ENCODE measurements around the gene SPTBN4.
"Not testable (repeated sequence)": the region's sequence is repeated elsewhere in the genome, so short reads cannot be mapped to it uniquely, and the experiment has no call there.

The SPTBN4 gene

GRCh38 chr19:40590464-40591265 lies 123.9 kb downstream of the SPTBN4 start:
- DNase-seq = no peak

GRCh38 chr19:40591724-40592123 lies 124.9 kb downstream of the SPTBN4 start:
- DNase-seq = not testable (repeated sequence)

DNA sequence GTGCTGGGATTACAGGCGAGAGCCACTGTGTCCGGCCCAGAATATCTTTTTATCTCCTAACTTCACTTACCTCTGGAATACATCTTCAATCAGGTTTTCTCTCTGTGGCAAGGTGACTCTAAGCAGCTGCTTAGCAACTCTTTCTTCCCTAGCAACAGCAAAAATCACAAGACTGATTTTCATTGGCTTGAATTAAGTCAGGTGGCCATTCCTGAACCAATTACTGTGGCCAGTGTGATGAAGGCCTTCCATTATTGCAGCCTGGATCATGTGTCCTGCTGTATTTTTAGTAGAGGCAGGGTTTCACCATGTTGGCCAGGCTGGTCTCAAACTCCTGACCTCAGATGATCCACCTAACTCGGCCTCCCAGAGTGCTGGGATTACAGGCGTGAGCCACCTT lies 125.4 kb downstream of the SPTBN4 start:
- peak; percentile 65 for DNase-seq

GRCh38 chr19:40594255-40594654 lies 127.5 kb downstream of the SPTBN4 start:
- DNase-seq = peak; percentile 14

DNA sequence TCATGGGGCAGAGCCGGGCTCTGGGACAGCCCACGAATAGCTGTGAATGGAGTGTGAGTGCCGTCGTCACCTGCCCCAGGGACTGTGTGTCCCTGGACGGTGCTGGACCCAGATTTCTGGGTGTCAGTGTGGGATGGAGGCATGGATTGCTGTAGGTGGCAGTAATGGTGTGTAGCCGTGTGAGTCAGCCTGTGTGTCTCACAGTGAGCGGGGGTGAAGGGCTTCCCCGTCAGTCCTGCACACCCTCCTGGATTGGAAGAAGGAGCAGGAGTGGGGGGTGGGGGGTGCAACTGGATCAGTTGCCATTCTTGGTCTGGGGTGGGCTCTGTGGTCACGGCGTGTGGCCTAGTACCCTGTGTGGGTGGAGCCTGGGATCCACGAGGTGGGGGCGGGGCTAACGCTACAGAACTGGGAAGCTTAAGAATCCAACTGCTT lies 127.9 kb downstream of the SPTBN4 start:
- DNase-seq = no peak

DNA sequence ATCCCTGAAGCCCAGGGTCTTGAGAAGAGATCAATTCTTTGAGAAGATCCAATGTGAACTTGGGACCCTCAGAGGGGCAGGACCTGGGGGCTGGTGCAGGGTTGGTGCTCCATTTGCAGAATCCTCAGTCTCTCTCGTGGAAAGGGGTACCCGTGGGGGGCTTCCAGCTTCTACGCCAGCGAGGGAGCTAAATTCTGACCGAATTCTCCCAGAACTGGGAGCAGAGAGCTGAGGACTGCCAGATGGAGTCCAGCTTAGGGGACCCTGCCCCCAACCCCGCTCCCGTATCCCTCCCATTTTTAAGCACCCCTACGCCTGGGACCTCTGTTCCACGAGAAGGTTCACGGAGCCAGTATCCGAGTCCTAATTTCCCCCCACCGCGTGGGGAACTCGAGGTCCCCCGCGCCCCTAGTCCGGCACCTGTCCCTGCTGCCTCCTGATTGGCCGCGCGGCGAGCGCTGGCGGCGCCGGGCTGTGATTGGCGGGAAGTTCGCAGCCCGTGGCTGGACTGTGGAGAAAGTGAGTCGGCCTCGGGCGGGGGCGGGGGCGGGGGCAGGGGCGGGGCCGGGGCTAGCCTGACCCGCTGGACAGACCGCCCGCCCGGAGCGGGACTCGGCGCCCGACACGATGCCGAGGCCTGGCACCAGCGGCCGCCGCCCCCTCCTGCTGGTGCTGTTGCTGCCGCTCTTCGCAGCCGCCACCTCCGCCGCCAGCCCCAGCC lies 130.0 kb downstream of the SPTBN4 start:
- DNase-seq = peak; percentile 22

DNA sequence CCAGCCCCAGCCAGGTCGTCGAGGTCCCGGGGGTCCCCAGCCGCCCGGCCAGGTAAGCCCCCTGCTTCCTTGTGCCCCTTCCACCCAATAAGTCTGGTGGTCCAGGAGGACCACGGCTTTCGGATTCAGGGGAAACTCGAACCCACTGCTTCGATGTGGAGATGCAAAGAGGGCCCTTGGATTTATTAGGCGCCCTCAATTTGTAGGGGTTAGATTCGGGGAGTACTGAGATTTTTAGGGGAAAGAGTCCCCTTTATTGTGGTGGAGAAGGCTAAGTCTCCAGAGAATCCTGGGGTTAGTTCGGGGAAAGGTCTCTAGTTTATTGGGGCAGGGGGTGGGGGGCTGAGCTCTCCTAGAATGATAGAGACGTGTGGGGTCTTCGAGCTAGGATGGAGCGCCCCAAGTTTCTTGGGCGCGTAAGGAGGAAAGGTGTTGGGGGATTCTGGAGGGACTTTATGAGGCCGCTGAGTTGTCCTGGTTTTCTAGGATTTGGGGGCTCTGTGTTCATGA lies 130.6 kb downstream of the SPTBN4 start:
- DNase-seq = no peak

- peak; percentile 81 for DNase-seq
Measured at GRCh38 chr19:40598121-40598917, 131.5 kb downstream of the SPTBN4 start.

- no peak for DNase-seq
Measured at GRCh38 chr19:40598918-40599307, 132.1 kb downstream of the SPTBN4 start.

DNA sequence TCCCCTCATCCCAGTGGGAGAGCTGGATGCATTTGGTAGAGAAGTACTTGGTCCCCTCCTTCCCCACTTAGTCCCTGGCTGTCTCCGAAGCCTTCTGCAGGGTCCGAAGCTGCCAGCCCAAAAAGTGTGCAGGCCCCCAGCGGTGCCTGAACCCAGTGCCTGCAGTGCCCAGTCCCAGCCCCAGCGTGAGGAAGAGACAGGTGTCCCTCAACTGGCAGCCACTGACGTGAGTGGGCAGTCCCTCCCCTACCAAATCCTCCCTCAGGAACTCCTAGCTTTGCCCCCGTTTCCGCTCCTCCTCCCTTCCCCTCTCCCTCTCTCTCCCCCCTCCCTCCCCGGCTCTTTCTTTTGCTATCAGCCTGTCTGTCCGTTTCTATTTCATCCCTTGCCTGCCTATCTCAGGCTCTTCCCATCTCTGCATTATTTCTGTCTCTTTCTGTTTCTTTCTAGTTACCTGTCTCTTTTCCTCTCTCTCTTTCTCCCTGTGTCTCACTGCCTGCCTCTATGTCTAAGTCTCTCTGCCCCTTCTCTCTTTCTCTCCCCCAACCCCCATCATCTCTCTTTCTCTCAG lies 132.6 kb downstream of the SPTBN4 start:
- no peak for DNase-seq

DNA sequence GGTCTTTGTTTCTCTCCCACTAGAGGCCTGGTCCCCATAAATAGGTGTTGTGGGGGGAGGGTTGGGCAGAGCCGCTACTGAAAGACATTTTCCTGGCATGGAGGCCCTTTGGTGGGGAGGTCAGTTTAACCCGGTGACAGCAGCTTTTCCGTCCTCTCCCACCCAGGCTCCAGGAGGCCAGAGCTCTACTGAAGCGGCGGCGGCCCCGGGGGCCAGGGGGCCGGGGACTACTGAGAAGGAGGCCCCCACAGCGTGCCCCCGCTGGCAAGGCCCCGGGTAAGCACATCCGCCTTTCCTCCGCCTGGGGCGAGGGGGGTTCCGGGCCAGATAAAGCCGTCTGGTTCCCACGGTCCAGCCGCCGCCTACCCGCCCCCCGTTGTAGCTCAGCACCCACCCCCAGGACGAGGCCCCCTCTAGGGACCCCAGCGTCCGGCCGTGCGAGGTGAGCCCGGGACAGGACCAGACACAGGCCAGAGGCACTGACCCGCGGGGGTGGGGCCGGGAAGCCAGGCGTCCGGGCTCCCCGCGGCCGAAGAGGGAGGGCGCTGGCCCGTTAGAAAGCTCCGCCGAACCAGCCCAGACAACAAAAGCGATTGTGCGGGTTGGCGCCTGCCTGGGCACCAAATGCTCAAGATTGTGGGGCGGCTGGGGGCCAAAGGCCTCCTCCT lies 133.2 kb downstream of the SPTBN4 start:
- no peak for DNase-seq

DNA sequence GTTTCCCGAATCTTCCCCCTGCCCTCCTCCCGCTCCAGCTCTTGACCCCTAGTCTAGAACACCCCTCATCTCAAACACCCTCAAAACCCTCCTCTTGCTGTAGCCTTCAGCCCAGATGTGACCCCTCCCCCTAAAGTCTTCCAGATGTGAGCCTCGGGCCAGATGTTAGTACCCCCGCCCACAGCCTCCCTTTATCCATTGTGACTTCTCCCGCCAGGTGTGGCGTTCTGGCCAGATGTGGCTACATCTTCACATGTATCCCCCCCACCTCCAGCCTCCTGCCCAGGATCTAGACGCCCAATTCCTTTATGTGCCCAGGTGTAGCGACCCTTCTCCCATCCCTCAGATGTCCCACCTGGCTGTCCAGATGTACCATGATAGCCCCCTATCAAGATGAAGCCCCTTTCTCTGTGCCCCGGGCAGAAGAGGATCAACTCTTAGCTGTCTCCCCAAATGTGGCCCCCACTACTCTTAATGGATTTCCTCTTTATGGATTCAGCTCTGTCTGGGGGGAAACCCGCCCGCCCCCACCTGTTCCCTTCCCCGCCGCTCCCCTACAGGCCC lies 133.9 kb downstream of the SPTBN4 start:
- DNase-seq = no peak

DNA sequence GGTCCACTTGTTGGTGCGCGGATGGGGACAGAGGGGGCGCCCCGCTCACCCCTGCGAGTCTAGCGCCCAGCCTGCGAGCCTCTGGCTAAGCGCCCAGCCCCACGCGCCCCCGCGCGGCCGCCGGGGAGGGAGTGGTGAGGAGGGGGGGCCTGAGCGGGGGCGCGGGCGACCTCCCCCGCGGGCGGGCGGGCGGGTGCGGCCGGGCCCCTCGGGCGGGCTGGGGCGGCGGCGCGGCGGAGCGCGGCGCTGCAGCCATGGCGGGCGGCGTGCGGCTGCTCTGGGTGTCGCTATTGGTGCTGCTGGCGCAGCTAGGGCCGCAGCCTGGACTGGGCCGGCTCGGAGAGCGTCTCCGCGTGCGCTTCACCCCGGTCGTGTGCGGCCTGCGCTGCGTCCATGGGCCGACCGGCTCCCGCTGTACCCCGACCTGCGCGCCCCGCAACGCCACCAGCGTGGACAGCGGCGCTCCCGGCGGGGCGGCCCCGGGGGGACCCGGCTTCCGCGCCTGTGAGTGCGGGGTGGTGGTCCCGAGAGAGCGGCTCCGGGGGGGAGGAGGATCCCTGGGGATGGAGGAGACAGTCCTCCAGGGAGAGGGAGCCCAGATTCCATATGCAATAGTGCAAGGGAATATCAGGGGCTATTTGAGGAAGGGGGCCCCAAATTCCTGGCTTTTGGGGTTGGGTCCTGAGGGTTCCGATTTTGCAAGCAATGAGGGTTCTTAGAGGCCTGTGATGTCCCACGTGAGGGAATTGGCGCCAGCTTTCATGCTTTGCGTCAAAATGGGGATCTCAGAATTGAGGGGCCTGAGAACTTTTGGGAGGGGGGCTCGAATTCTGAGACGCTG lies 134.6 kb downstream of the SPTBN4 start, which contains the start of gene LTBP4:
Gene LTBP4, plus strand, starts transcription at position 236 of the 841 bp plus-strand sequence. Its CDS starts 19 bp downstream, at position 255.
- DNase-seq = no peak

GRCh38 chr19:40603071-40603388 lies 136.2 kb downstream of the SPTBN4 start:
- DNase-seq = no peak

DNA sequence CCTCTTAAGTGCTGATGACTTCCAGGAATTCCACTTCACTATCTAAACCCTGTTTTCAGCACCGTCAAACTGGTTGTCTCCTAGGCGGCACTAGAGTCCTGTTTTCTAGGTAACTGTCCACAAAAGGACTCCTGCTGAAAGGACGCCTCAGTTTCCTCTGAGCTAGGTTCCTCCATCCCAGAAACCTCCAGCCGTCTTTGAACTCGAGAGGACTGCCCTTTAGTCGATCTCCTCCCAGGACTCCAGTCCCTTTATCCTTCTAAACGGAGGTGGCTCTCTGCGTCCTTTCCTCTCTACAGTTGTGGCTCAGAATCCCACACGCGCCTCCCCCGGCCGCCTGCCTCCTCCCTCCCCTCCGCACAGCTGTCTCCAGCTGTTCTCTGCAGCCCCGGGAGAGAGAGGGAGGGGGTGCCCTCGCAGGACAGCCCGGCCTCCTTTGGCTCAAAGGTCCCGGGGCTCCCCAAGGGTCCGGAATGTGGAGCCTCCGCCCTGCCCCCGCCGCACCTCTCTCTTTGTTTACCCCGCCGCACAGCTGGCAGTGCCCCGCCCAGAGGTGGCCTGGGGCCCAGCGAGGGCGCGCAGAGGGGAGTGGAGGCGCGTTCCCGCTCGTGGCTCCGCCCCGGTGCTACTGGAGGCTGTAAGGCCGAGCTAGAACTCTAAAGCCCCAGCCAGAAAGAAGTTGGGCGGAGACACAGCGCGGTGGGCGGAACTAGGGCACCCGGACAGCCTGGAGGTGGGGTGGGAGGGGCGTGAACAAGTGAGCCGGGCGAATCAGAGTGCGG lies 136.8 kb downstream of the SPTBN4 start:
- no peak for DNase-seq

DNA sequence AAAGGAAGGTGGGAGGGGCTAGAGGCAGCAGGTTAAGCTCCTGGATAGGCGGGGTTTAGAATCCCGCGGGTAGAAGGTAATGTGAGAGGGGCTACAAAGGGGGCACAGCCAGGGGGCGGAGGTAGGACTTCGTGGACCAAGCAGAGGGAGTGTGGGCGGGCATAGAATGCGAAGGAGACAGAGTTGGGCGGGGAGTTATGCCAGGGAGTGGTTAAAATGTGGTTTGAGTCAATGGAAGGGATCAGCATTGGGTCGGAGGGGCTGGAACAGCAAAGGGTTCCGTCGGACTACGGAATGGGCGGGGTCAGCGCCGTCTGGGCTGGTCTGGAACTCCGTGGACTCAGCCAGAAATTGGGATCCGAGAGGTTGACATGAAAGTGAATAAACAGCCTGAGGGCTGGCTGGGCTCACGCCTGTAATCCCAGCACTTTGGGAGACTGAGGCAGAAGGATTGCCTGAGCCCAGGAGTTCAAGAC lies 137.4 kb downstream of the SPTBN4 start:
- DNase-seq = no peak

- no peak for DNase-seq
Measured at GRCh38 chr19:40604647-40605215, 137.9 kb downstream of the SPTBN4 start.

DNA sequence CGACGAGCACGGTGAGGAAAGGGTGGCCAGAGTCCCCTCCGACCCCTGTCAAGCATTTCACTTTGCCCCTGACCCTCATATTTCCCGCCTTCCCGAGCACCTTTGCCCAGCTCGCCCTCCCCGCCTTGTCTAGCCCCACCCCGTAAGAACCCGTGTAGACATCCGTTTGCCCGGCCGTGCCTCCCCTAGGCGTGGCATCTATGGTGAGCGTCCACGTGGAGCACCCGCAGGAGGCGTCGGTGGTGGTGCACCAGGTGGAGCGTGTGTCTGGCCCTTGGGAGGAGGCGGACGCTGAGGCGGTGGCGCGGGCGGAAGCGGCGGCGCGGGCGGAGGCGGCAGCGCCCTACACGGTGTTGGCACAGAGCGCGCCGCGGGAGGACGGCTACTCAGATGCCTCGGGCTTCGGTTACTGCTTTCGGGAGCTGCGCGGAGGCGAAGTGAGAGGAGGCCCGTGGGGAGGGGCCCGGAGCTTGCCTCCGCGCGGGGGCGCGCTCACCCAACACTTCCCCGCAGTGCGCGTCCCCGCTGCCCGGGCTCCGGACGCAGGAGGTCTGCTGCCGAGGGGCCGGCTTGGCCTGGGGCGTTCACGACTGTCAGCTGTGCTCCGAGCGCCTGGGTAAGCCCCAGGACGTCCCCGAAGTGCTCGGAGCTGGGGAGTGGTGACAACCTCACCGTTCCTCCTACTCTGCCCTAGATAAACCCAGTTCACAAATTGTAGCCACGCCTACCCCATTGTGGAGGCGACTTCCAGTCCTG lies 138.6 kb downstream of the SPTBN4 start:
- DNase-seq = no peak
